Panc1 (cell line): ENCODE data around the gene FN3KRP. TPM values are rescaled to one million over a fixed set of nuclear protein-coding genes. Genes with fewer than 3 reads are reported as not detected.

ENCODE experiments used
- ATAC-seq: fragments of 200-7000 bp; cut with Tn5 transposase; 2 replicates; pipeline ENCODE4 v1.9.1; 2020; ENCODE audit warnings: mild to moderate bottlenecking, moderate library complexity
- BruUV-seq: library from RNA; stranded (reverse); fragments of 400-500 nt; replicated peaks from 2 replicates; lab custom pipeline; 2021; lab: Mats Ljungman, UMichigan
- CTCF ChIA-PET: fragments of 300-600 bp; sonication (Branson Sonifier 250); formaldehyde crosslinking; loops from one replicate; lab custom pipeline; 2022; ENCODE audit warnings: antibody characterized with exemption; lab: Charles Lee
- POLR2A ChIA-PET: fragments of 300-600 bp; sonication (Branson Sonifier 250); formaldehyde crosslinking; loops from one replicate; lab custom pipeline; 2022; ENCODE audit warnings: antibody characterized with exemption; lab: Charles Lee
- DNase-seq: peaks from one replicate; pipeline ENCODE4 v3.0.0-alpha.2; 2010; ENCODE audit warnings: low read depth, low spot score
- H3K27ac ChIP-seq: 2 replicates; pipeline ENCODE4 v1.5.1; 2011; ENCODE audit warnings: mild to moderate bottlenecking, low read length, inconsistent platforms
- H3K27me3 ChIP-seq: fragments of 200-500 bp; sonication (Bioruptor generic); 2 replicates; pipeline ENCODE4 v1.6.0; 2014; ENCODE audit warnings: low read length, inconsistent platforms; ENCODE audit not compliant: control insufficient read depth, insufficient read depth
- H3K36me3 ChIP-seq: fragments of 200-500 bp; sonication (Bioruptor generic); 2 replicates; pipeline ENCODE4 v1.5.1; 2014; ENCODE audit warnings: inconsistent platforms, mild to moderate bottlenecking, low read length, moderate library complexity; ENCODE audit not compliant: control insufficient read depth, insufficient read depth
- H3K4me1 ChIP-seq: 2 replicates; pipeline ENCODE4 v1.5.1; 2011; ENCODE audit warnings: inconsistent platforms, mild to moderate bottlenecking, low read length, moderate library complexity; ENCODE audit not compliant: control insufficient read depth, insufficient read depth
- H3K4me3 ChIP-seq, 2 experiments: 2 replicates each; pipeline ENCODE4 v1.5.1; 2011 to 2012; ENCODE audit warnings: low read depth in 2 of 2, low read length in 2 of 2, mild to moderate bottlenecking in 2 of 2, inconsistent platforms in 1 of 2, moderate library complexity in 1 of 2
- H3K9me3 ChIP-seq: fragments of 200-500 bp; sonication (Bioruptor generic); 2 replicates; pipeline ENCODE4 v1.5.1; 2014; ENCODE audit warnings: low read depth, mild to moderate bottlenecking, inconsistent platforms, low read length, moderate library complexity; ENCODE audit not compliant: control insufficient read depth, insufficient read depth
- POLR2AphosphoS5 ChIP-seq: IDR thresholded peaks from 2 replicates; pipeline ENCODE4 v1.6.1; 2012; ENCODE audit warnings: mild to moderate bottlenecking, low read depth, low read length, moderate library complexity
- REST ChIP-seq, 2 experiments: IDR thresholded peaks; 2 replicates each; pipeline ENCODE4 v1.6.1; 2011 to 2012; ENCODE audit warnings: low read depth in 2 of 2, control low read depth in 1 of 2, low read length in 1 of 2, mild to moderate bottlenecking in 1 of 2, moderate library complexity in 1 of 2; ENCODE audit not compliant: insufficient read depth in 1 of 2
- SIN3A ChIP-seq: IDR thresholded peaks from 2 replicates; pipeline ENCODE4 v1.6.1; 2012; ENCODE audit warnings: low read depth, mild to moderate bottlenecking, low read length, moderate library complexity, borderline replicate concordance; ENCODE audit not compliant: insufficient read depth
- TCF7L2 ChIP-seq: IDR thresholded peaks from 2 replicates; pipeline ENCODE4 v1.6.1; 2011; ENCODE audit warnings: mild to moderate bottlenecking, low read depth, low read length, inconsistent platforms
- in situ Hi-C: cut with HindIII; loops from 2 replicates; pipeline ENCODE4 v1.10.0; 2016; ENCODE audit warnings: low sequenced_read_pairs, low pct_unique_long_range_greater_than_20kb
- intact Hi-C: fragments of 100-400 bp; cut with micrococcal nuclease; formaldehyde crosslinking; loops from one replicate; pipeline ENCODE4 v1.10.0; 2022; ENCODE audit not compliant: unreplicated experiment
- total RNA-seq: library from RNA; stranded (reverse); gene quantifications from one replicate; pipeline ENCODE4 v1.2.1, GENCODE V29; 2021; ENCODE audit not compliant: unreplicated experiment
- TF ChIP-seq, protein P1 (sequence below): fragments of 450-650 bp; IDR thresholded peaks from 2 replicates; pipeline ENCODE4 v1.5.1; 2017; ENCODE audit warnings: mild to moderate bottlenecking

The FN3KRP gene
- total RNA-seq, 1 experiment from 2014 or later, result 41.0 TPM

GRCh38 chr17:82748756-82749155 is 32.2 kb downstream of the FN3KRP start:
- H3K27ac ChIP-seq, result no peak overlapping the region

DNA sequence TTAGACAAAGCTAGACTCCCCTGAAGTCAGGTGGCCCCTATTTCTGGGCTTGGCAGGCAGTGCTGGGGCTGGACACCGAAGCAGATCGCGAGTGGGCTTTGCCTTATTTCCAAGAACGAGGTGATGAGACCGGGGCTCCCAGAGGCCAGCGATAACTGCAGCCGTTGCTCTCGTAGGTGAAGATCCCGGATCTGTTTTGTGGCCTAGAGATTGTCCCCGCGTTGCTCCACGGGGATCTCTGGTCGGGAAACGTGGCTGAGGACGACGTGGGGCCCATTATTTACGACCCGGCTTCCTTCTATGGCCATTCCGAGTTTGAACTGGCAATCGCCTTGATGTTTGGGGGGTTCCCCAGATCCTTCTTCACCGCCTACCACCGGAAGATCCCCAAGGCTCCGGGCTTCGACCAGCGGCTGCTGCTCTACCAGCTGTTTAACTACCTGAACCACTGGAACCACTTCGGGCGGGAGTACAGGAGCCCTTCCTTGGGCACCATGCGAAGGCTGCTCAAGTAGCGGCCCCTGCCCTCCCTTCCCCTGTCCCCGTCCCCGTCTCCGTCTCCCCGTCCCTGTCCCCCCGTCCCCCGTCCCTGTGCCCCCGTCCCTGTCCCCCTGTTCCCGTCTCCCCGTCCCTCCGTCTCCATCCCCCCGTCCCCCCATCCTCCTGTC is 33.9 kb downstream of the FN3KRP start:
- TF ChIP-seq SIN3A (no peak), REST (IDR thresholded peaks at IDR 0.05; ENCODE audit: insufficient read depth in 1 of 2, low read depth in 2 of 2, low read length in 1 of 2) (no peak), TCF7L2 (no peak), POLR2AphosphoS5 (no peak)
- TF ChIP-seq, protein P1, sequence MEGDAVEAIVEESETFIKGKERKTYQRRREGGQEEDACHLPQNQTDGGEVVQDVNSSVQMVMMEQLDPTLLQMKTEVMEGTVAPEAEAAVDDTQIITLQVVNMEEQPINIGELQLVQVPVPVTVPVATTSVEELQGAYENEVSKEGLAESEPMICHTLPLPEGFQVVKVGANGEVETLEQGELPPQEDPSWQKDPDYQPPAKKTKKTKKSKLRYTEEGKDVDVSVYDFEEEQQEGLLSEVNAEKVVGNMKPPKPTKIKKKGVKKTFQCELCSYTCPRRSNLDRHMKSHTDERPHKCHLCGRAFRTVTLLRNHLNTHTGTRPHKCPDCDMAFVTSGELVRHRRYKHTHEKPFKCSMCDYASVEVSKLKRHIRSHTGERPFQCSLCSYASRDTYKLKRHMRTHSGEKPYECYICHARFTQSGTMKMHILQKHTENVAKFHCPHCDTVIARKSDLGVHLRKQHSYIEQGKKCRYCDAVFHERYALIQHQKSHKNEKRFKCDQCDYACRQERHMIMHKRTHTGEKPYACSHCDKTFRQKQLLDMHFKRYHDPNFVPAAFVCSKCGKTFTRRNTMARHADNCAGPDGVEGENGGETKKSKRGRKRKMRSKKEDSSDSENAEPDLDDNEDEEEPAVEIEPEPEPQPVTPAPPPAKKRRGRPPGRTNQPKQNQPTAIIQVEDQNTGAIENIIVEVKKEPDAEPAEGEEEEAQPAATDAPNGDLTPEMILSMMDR, result no peak
- BruUV-seq, result no TSS peak
- Histone ChIP-seq H3K4me1 (peaks cover 19% of the 10 kb centered on the region), H3K27me3 (no peaks in the 10 kb centered on the region), H3K4me3 (no peak overlapping the region), H3K27ac (no peak overlapping the region), H3K36me3 (no peaks in the 10 kb centered on the region; the same call in 1 of the 2 replicates), H3K9me3 (no peaks in the 10 kb centered on the region)
- DNase-seq (no peak), ATAC-seq (no peak)
- intact Hi-C loops, result no loop called here
- in situ Hi-C loops, result no loop called here
- ChIA-PET POLR2A (no interaction called here), CTCF (no interaction called here)

More at GRCh38 chr17:82748756-82749155, 32.2 kb downstream of the FN3KRP start:
- in situ Hi-C loops, result no loop called here
- H3K4me3 ChIP-seq, result no peak overlapping the region
- TF ChIP-seq REST (IDR thresholded peaks at IDR 0.05; ENCODE audit: insufficient read depth in 1 of 2, low read depth in 2 of 2, low read length in 1 of 2) (no peak), SIN3A (no peak), POLR2AphosphoS5 (no peak), TCF7L2 (no peak)
- TF ChIP-seq, protein P1, result no peak
- BruUV-seq, result no TSS peak
- peaks cover 3% of the 10 kb centered on the region for H3K4me1 ChIP-seq
- intact Hi-C loops, result no loop called here
- no peaks in the 10 kb centered on the region for H3K27me3 ChIP-seq
- ChIA-PET POLR2A (no interaction called here), CTCF (no interaction called here)
- H3K9me3 ChIP-seq, result no peaks in the 10 kb centered on the region
- no peaks in the 10 kb centered on the region; the same call in 1 of the 2 replicates for H3K36me3 ChIP-seq
- ATAC-seq (no peak), DNase-seq (no peak)
